NCI-H1105 (cell line): ENCODE measurements around the gene ACSL1.
"Not testable (repeated sequence)": the region's sequence is repeated elsewhere in the genome, so short reads cannot be mapped to it uniquely, and the experiment has no call there.

Experiments used
- DNase-seq: peaks from one replicate; lab custom pipeline; 2025; lab: John Stamatoyannopoulos, UW

The ACSL1 gene

GRCh38 chr4:184751585-184751956, 74.2 kb downstream of the ACSL1 start:
- no peak for DNase-seq

DNA sequence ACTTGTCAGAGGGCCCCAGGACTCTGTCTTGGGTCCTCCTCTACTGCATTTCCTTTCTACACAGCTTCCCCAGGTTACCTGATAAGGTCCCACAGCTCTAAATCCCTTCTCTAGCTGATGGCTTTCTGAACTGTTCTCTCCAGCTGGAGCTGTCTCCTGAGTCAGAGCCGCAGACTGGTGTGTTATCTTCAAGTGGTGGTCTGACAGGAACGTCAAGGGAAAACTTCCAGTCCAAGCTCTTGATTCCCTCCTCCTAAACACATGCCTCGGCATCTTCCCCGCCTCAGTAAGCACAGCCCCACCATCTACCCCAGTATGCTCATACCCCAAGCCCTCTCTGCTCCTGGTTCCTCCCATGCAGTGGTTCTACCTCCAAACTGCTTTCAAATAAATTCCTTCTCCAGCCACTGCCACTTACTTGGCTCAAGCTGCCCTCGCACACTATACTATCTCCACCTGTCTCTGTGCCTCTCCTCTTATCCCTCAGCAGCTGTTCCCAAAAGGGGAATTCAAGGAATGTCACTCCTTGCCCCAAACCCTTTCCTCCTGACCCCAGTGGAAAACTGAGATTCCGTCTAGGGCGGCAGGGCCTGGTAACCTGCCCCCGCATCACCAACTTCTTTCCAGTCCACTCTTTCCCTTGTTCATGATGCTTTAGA, 74.7 kb downstream of the ACSL1 start:
- DNase-seq: no peak

- DNase-seq: no peak
Observed at GRCh38 chr4:184748251-184748652, 77.5 kb downstream of the ACSL1 start.

GRCh38 chr4:184747034-184747830, 78.5 kb downstream of the ACSL1 start:
- DNase-seq: no peak

- peak; percentile 5 for DNase-seq
Observed at GRCh38 chr4:184745831-184746795, 79.7 kb downstream of the ACSL1 start.

DNA sequence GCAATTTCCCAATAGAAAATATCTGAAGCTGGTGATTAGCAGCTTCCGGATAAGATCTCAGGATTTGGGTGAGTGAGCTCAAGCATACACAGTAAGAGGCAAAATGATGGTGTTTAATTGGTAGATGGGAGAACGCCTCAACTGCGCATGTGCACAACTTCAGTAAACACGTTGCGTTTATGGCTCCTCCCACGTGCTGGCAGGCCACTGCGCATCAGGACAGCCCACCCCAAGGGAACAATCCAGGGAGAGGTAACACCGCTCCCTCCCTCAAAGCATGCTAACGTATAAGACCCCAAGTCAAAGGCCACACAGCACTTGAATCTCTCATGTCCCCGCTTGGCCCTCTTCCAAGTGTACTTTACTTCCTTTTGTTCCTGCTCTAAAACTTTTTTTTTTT, 81.5 kb downstream of the ACSL1 start:
- DNase-seq: no peak

DNA sequence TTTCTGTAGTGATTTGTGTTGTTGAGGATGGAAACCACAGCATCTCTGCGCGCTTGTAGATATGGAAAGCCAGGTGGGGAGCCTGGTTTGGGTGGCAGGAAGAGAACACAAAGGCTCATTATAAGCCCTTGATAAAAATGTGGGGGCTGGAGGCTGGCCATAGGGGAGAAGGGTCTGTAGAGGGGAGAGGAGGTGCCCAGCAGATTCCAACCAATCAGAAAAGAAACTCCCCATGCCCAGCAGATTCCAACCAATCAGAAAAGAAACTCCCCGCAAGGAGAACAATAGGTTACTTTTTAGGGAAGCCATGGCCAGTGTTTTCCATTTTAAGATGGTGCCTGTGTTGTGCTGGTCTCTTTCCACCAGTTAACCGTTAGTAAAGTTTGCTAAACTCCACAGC, 82.1 kb downstream of the ACSL1 start:
- no peak for DNase-seq

DNA sequence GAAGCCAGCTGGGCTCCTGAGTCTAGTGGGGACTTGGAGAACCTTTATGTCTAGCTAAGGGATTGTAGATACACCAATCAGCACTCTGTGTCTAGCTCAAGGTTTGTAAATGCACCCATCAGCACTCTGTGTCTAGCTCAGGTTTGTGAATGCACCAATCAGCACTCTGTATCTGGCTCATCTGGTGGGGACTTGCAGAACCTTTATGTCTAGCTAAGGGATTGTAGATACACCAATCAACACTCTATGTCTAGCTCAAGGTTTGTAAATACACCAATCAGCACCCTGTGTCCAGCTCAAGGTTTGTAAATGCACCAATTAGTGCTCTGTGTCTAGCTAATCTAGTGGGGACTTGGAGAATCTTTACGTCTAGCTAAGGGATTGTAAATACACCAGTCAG, 84.1 kb downstream of the ACSL1 start:
- DNase-seq: not testable (repeated sequence)

DNA sequence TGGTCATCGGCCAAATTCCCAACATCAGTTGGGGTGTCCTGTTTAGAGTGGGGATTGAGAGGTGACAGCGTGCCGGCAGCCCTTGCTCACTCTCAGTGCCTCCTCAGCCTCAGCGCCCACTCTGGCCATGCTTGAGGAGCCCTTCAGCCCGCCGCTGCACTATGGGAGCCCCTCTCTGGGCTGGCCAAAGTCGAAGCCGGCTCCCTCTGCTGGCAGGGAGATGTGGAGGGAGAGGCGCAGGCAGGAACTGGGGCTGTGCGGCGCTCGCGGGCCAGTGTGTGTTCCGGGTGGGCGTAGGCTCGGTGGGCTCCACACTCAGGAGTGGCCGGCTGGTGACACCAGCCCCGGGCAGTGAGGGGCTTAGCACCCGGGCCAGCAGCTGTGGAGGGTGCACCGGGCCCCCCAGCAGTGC, 84.8 kb downstream of the ACSL1 start:
- DNase-seq: no peak

- DNase-seq: not testable (repeated sequence)
Observed at GRCh38 chr4:184739575-184739974, 86.2 kb downstream of the ACSL1 start.

GRCh38 chr4:184734758-184735157, 91.0 kb downstream of the ACSL1 start:
- DNase-seq: no peak

- peak; percentile 93 for DNase-seq
Observed at GRCh38 chr4:184733654-184734524, 91.9 kb downstream of the ACSL1 start, which contains the start of gene CENPU. Gene CENPU (minus strand): TSS chr4:184734096. CDS start chr4:184734062, 34 bp downstream.

DNA sequence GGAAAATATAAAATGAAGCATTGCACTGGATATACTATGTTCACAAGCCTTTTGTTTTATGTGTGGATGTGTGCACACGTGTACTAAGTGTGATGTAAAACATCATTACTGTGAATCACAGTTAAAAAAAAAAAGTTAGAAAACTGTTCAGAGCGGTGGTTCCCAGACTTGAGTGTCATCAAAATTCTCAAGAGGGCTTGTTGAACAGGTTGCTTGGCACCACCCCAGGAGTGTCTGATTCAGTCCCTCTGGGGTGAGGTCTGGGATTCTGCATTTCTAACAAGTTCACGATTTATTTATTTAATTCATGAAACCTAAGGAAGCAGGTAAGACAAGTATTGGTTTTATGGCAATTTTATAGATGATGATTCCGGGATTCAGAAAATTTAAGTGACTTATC, 93.6 kb downstream of the ACSL1 start:
- DNase-seq: peak; percentile 46

- DNase-seq: no peak
Observed at GRCh38 chr4:184731056-184731455, 94.7 kb downstream of the ACSL1 start.

DNA sequence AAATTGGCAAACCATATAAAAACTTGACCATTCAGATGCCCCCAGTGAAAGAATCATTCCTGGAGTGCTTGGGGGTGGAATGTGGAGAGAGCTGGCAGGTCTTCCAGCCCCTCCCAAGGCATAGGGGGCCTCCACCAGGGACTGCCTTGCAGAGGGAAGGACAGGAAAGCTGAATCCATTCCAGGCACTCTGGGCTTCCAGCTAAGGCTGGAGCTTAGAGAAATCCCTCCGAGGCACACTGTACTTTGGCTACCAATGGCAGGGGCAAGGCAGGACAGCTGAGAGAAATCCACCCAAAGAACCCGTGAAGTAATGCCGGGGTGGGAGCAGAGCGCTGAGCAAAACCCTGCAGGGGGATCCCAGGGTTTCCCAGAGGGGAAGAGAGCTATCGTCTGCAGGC, 95.8 kb downstream of the ACSL1 start:
- no peak for DNase-seq

GRCh38 chr4:184728858-184729257, 96.9 kb downstream of the ACSL1 start:
- DNase-seq: no peak

GRCh38 chr4:184727430-184727829, 98.3 kb downstream of the ACSL1 start:
- DNase-seq: no peak

DNA sequence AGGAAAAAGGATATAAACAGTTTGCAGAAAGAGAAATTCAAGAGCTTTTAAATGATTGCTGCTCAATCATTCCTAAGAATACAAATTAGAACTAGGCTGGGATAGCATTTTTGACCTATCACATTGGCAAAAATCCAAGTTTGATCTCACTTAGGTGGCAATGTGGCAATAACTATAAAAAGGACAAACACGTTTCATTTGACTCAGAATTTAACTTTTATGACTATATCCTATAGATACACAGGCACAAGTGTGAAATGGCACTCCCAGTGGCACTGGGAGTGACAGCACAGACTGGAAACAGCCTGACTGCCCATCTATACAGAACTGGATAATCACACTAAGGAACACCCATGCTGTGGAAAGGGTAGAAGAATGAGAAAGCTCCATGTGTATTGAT, 103.0 kb downstream of the ACSL1 start:
- DNase-seq: no peak

- DNase-seq: no peak
Observed at GRCh38 chr4:184721254-184721653, 104.5 kb downstream of the ACSL1 start.

- no peak for DNase-seq
Observed at GRCh38 chr4:184719407-184719806, 106.4 kb downstream of the ACSL1 start.

DNA sequence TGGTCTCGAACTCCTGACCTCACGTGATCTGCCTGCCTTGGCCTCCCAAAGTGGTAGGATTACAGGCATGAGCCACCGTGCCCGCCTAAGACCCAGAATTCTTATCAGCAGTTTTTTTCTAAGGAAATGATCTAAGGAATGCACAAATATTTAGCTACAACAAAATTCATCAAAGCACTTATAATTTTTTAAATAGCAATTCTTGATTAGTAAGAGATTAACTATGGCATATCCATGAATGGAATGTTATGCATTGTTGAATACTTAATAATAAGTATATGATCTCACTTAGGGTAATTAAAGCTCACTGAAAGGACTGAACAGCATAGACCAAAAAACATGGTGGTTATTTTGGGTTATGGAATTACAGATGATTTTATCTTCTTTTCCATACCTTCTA, 110.2 kb downstream of the ACSL1 start:
- no peak for DNase-seq
